Islet precursor cell (in vitro differentiated cells): ENCODE data around the gene TMEM52.
"Not testable (repeated sequence)": the region's sequence is repeated elsewhere in the genome, so short reads cannot be mapped to it uniquely, and the experiment has no call there.

Source experiments
- DNase-seq: peaks from one replicate; pipeline ENCODE4 v3.0.0-alpha.2; 2018

Gene TMEM52

GRCh38 chr1:1893291-1893985 is 25.6 kb downstream of the TMEM52 start:
- no peak for DNase-seq

DNA sequence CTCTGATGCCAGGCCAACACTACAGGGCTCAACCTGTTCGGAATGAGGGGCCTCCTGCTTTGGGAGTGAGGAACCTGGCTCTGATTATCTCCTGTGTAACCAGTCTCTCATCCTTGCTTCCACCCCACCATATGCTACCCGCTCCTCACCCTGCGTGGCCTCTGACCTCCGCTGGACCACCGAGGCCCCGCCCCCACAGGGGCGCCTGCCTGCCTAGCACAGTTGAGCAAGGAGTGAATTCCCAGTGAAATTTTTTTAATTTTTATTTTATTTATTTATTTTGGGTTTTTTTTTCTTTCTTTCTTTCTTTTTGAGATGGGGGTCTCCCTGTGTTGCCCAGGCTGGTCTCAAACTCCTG is 26.3 kb downstream of the TMEM52 start:
- no peak for DNase-seq

- no peak for DNase-seq
Measured at GRCh38 chr1:1892079-1892762, 26.9 kb downstream of the TMEM52 start.

- peak; percentile 85 for DNase-seq
Measured at GRCh38 chr1:1891349-1892078, 27.6 kb downstream of the TMEM52 start.

DNA sequence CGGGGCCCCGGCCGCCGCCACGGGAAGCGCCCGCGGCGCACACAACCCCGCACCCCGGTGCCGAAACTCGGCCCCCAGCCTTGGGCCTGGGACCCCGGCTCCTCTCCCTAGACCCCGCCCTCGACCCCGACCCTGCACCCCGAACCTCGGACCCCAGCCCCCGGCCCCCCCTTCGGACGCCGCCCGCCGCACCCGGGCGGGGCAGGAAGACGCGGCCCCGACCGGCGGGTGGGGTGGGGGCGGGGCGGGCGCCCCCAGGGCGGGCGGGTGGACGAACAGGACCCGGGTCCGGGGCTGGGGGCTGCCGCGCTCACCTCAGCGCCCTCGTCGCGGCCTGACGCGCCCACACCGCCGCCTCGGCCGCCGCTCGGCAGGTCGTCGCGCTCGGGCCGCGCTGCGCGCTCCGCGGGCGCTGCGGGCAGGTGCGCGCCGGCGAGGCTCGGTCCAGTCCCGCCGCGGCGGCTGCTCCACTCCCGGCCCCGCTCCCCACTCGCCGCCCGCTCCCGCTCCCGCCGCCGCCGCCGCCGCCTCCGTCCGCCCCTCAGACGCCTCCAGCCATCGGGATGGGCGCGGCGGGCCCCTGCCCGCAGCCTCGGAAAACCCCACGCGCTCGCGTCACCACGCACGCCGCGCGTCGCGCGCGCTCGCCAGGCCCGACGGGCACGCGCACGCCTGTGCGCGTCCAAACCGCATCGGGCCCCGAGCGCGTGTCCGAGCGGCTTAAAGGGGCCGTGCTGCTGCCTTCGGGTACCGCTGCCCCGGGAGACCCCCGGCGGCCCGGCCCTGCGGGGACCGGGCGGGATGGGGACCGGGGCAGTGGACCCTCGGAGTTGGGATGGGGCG is 28.4 kb downstream of the TMEM52 start, which contains the start of gene GNB1:
TSS of gene GNB1 (minus strand) at position 582 of the 843 bp plus-strand sequence. CDS start 65,634 bp downstream, outside the sequence.
- peak; percentile 88 for DNase-seq

GRCh38 chr1:1889847-1890505 is 29.1 kb downstream of the TMEM52 start:
- no peak for DNase-seq

GRCh38 chr1:1889090-1889750 is 29.9 kb downstream of the TMEM52 start:
- DNase-seq: no peak

DNA sequence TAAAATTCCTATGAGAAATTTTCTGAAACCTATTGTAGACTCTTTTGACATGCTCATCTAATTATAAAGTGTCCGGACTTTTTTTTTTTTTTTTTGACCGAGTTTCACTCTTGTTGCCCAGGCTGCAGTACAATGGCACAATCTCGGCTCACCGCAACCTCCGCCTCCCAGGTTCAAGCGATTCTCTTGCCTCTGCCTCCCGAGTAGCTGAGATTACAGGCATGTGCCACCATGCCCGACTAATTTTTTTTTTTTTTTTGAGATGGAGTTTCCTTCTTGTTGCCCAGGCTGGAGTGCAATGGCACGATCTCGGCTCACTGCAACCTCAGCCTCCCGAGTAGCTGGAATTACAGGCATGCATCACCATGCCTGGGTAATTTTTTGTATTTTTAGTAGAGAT is 35.2 kb downstream of the TMEM52 start:
- DNase-seq: not testable (repeated sequence)

- DNase-seq: no peak
Measured at GRCh38 chr1:1883092-1883873, 35.8 kb downstream of the TMEM52 start.

DNA sequence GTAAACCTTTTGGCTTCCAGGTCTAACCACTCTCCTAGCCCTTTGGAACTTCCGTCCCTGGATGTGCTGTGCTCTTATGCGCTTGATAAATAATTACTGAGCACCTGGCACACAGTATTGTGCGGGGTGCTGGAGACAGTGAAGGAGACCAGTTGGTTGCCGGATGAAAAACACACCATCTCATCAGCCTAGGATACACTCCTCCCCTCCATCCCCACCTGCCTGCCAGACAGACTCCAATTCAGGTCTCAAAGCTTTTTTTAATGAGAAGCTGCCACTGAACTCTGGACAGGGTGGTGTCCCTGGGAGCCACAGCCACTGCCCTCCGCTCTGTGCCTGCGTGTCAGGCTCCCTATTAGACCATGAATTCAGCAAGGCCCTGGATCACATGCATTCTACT is 37.4 kb downstream of the TMEM52 start:
- no peak for DNase-seq

GRCh38 chr1:1880617-1881312 is 38.3 kb downstream of the TMEM52 start:
- no peak for DNase-seq

DNA sequence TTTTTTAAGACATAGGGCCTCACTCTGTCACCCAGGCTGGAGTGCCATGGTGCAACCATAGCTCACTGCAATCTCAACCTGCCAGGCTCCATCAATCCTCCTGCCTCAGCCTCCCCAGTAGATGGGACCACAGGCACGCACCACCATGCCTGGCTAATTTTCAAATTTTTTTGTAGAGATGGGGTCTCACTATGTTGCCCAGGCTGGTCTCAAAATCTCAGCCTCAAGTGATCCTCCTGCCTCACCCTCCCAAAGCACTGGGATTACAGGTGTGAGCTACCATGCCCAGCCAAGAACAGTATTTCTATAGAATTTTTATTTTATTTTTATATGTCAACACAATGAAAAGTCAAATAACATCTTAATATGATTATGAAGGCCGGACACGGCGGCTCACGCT is 39.1 kb downstream of the TMEM52 start:
- no peak for DNase-seq

GRCh38 chr1:1877865-1878436 is 41.1 kb downstream of the TMEM52 start:
- DNase-seq: no peak

DNA sequence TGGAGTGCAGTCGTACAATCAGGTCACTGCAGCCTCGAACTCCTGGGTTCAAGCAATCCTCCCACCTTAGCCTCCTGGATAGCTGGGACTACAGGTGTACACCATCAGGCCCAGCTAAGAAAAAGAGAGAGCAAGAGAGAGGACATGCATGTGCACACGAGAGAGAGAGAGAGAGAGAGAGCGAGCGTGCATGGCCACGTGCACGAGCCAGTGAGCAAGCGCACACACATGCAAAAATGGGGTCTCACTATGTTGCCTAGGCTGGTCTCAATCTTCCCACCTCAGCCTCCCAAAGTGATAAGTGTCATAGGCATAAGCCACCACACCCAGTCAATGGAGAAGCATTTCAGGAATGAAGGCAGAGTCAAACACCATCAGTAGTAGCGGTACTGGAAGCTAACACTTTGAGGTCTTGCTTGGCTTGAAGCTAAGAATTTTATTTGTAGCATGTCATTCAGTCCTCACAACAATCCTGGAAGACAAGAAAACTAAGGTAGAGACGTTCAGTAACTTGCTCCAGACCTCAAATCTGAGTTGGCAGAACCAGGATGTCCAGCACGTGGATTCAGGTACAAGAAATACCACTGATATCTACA is 42.6 kb downstream of the TMEM52 start:
- no peak for DNase-seq

- DNase-seq: no peak
Measured at GRCh38 chr1:1875932-1876331, 43.1 kb downstream of the TMEM52 start.

- no peak for DNase-seq
Measured at GRCh38 chr1:1874901-1875300, 44.2 kb downstream of the TMEM52 start.

GRCh38 chr1:1873186-1873585 is 45.9 kb downstream of the TMEM52 start:
- DNase-seq: no peak

- no peak for DNase-seq
Measured at GRCh38 chr1:1872329-1872994, 46.6 kb downstream of the TMEM52 start.

DNA sequence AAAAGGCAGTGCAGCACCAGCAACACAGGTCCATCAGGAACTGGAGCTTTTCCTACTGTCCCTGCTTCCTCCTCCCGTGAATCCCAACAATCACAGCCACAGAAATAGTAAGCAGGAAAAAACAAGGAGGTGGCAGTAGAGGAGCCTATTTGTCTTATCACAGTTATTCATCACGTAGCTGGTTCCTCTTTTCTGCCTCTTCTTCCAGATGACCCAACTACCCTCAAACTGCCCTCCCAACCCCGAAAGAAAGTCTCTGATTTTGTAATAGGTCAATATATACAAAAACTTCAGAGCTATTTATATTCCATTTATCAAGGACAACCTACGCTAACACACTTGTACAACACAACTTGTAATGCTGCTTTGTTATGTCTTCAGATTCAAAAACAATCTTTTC is 49.6 kb downstream of the TMEM52 start:
- no peak for DNase-seq
